Measurements from ENCODE around the gene NME7.
"Not testable (repeated sequence)": the region's sequence is repeated elsewhere in the genome, so short reads cannot be mapped to it uniquely, and the experiment has no call there.

Gene NME7

DNA sequence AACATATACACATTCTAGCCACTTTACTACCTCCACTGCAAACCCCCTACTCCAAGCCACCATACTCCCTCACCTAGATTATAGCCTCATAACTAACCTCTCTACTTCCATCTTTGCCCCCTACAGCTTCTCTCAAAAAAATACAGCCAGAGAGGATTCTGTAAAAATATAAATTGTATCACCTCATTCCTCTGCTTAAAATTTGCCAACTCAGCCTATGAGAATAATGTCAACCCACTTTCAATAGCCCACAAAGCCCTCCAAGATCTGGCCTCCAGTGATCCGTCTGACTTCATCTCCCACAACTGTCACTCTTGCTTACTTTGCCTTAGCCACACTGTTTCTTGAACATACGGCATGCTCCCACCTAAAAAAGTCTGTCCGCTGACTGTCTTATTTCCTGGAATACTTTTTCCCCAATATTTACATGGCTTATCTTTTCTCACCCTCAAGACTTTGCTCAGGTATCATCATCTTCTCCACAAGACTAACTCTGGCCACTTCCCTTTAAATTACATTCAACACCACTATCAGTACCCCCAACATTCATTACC is 21.5 kb downstream of the NME7 start:
- H3K9me3 ChIP-seq, result peaks cover 10% of the 10 kb centered on the region
- no peaks in the 10 kb centered on the region for H4K20me1 ChIP-seq
- no peak overlapping the region for H3K9ac ChIP-seq
- H3K27ac ChIP-seq, result no peak overlapping the region
- H3K36me3 ChIP-seq, result peaks cover 5% of the 10 kb centered on the region; the same call in 1 of the 2 replicates
- peaks cover 4% of the 10 kb centered on the region; the same call in 1 of the 2 replicates for H3K4me1 ChIP-seq
- TF ChIP-seq Cebpa-rat (IDR thresholded peaks at IDR 0.05), result no peak
- H3K27me3 ChIP-seq, result no peaks in the 10 kb centered on the region
- no peak overlapping the region for H3K4me2 ChIP-seq
- H3K4me3 ChIP-seq, result no peak overlapping the region

DNA sequence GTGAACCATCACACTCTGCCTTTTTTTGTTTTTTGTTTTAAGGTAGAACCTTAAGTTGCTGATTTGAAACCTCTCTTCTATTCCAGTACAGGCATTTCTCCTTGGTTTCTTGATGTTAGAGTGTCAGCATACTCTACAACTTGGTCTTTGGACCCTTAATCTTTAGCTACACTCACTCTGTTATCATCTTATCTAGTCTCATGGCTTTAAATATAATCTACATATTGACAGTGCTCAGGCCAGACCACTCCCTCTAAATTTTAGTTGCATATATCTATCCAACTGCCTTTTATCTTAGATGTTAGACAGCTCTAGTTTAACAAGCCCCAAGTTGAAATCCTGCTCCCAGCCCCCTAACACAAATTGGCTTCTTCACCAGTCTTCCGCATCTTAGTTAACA is 22.1 kb downstream of the NME7 start:
- no peak for TF ChIP-seq Cebpa-rat (IDR thresholded peaks at IDR 0.05)
- Histone ChIP-seq H3K36me3 (peaks cover 10% of the 10 kb centered on the region; the same call in 1 of the 2 replicates), H3K27ac (no peak overlapping the region), H3K9ac (no peak overlapping the region), H3K4me3 (no peak overlapping the region), H3K4me2 (no peak overlapping the region), H3K27me3 (no peaks in the 10 kb centered on the region), H4K20me1 (no peaks in the 10 kb centered on the region), H3K9me3 (peaks cover 15% of the 10 kb centered on the region), H3K4me1 (peaks cover 4% of the 10 kb centered on the region; the same call in 1 of the 2 replicates)

DNA sequence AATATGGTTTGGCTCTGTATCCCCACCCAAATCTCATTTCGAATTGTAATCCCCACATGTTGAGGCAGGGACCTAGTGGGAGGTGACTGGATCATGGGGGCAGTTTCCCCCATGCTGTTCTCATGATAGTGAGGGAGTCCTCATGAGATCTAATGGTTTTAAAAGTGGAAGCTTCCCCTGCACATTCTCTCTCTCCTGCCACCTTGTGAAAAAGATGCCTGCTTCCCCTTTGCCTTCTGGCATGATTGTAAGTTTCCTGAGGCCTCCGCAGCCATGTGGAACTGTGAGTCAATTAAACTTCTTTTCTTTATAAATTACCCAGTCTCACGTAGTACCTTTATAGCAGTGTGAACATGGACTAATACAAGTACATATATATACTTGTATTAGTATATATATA is 25.5 kb downstream of the NME7 start:
- H3K27me3 ChIP-seq, H3K9ac ChIP-seq, H3K4me3 ChIP-seq, H3K4me2 ChIP-seq, H4K20me1 ChIP-seq, H3K4me1 ChIP-seq, H3K27ac ChIP-seq, H3K36me3 ChIP-seq: not testable (repeated sequence)
- H3K9me3 ChIP-seq, result peaks cover 24% of the 10 kb centered on the region

DNA sequence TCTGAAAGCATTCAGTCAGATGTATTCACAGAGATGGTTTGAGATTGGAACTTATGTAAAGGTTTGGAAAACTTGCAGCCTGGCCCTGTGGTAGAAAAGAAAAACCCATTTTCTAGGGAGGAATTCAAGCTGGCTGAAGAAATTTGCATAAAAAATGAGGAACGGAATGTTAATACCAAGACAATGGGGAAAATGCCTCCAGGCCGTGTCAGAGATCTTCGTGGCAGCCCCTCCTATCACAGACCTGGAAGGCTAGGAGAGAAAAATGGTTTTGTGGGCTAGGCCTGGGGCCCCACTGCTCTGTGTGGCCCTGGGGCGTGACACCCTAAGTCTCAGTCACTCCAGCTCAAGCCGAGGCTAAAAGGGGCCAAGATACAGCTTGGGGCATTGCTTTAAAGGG is 26.7 kb downstream of the NME7 start:
- H3K4me2 ChIP-seq, result no peak overlapping the region
- no peaks in the 10 kb centered on the region for H4K20me1 ChIP-seq
- H3K27me3 ChIP-seq, result no peaks in the 10 kb centered on the region
- no peak overlapping the region for H3K4me3 ChIP-seq
- no peak for TF ChIP-seq Cebpa-rat (IDR thresholded peaks at IDR 0.05)
- H3K9me3 ChIP-seq, result peaks cover 30% of the 10 kb centered on the region
- H3K36me3 ChIP-seq, result peaks cover 11% of the 10 kb centered on the region; the same call in 1 of the 2 replicates
- H3K9ac ChIP-seq, result no peak overlapping the region
- no peaks in the 10 kb centered on the region for H3K4me1 ChIP-seq
- H3K27ac ChIP-seq, result no peak overlapping the region

DNA sequence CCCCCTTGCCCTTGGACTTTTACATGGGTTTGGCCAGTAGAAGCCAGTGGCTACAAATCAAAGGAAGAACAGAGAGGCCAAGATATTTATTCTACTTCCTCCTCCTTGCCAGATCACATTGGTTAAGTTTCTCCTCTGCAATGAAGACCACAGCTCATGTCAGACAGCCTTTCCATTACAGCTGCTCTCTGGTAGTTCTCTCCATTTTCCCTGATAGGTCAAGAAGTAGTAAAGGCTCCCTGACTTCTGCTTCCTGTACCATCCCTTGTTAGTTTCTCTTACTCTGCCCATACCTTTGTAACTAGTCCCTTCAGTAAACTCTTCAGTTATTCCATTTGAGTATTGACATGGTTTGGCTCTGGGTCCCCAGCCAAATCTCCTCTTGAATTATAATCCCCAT is 27.8 kb downstream of the NME7 start:
- Histone ChIP-seq H3K9me3 (peaks cover 36% of the 10 kb centered on the region), H3K27ac (no peak overlapping the region), H3K4me3 (no peak overlapping the region), H3K27me3 (no peaks in the 10 kb centered on the region), H3K4me1 (no peaks in the 10 kb centered on the region), H3K36me3 (peaks cover 13% of the 10 kb centered on the region; the same call in 1 of the 2 replicates), H4K20me1 (no peaks in the 10 kb centered on the region), H3K4me2 (no peak overlapping the region), H3K9ac (no peak overlapping the region)
- no peak for TF ChIP-seq Cebpa-rat (IDR thresholded peaks at IDR 0.05)

DNA sequence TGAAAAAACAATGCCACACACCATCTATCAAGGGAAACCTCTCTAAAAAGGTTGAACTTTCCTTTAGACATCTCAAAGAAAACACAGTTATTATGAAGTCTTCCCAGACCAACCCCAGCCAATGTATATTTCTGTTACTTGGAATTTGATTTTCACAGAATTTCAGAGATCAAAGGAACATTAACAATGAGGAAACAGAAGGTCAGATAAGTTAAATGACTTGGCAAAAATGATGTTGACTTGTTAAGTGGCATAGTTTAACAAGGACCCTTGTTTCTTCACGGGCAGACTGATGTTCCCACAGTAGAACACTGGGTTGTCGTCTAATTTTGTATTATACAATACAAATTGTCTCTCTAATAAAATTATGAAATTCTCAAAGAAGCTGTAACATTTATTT is 29.0 kb downstream of the NME7 start:
- H3K4me1 ChIP-seq, result no peaks in the 10 kb centered on the region
- H3K4me3 ChIP-seq, result no peak overlapping the region
- H4K20me1 ChIP-seq, result no peaks in the 10 kb centered on the region
- H3K9ac ChIP-seq, result no peak overlapping the region
- H3K27ac ChIP-seq, result no peak overlapping the region
- no peaks in the 10 kb centered on the region for H3K27me3 ChIP-seq
- H3K9me3 ChIP-seq, result peaks cover 36% of the 10 kb centered on the region
- peaks cover 13% of the 10 kb centered on the region; the same call in 1 of the 2 replicates for H3K36me3 ChIP-seq
- H3K4me2 ChIP-seq, result no peak overlapping the region
- TF ChIP-seq Cebpa-rat (IDR thresholded peaks at IDR 0.05), result no peak

DNA sequence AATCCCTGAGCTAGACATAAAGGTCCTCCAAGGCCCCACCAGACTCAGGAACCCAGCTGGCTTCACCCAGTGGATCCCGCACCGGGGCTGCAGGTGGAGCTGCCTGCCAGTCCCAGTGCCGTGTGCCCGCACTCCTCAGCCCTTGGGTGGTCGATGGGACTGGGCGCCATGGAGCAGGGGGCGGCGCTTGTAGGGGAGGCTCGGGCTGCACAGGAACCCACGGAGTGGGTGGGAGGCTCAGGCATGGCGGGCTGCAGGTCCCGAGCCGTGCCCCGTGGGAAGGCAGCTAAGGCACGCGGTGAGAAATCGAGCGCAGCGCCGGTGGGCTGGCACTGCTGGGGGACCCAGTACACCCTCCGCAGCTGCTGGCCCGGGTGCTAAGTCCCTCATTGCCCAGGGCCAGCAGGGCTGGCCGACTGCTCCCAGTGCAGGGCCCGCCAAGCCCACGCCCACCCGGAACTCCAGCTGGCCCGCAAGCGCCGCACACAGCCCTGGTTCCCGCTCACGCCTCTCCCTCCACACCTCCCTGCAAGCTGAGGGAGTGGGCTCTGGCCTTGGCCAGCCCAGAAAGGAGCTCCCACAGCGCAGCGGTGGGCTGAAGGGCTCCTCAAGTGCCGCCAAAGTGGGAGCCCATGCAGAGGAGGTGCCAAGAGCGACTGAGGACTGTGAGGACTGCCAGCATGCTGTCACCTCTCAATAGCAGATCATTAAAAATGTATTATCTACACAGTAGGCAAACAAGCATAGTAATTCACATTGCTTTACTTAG is 30.5 kb downstream of the NME7 start:
- Histone ChIP-seq H3K36me3 (peaks cover 13% of the 10 kb centered on the region; the same call in 1 of the 2 replicates), H3K9me3 (peaks cover 39% of the 10 kb centered on the region)
- not testable (repeated sequence) for H3K27me3 ChIP-seq, H3K4me2 ChIP-seq, H3K9ac ChIP-seq, H3K27ac ChIP-seq, H3K4me1 ChIP-seq, H3K4me3 ChIP-seq, H4K20me1 ChIP-seq

DNA sequence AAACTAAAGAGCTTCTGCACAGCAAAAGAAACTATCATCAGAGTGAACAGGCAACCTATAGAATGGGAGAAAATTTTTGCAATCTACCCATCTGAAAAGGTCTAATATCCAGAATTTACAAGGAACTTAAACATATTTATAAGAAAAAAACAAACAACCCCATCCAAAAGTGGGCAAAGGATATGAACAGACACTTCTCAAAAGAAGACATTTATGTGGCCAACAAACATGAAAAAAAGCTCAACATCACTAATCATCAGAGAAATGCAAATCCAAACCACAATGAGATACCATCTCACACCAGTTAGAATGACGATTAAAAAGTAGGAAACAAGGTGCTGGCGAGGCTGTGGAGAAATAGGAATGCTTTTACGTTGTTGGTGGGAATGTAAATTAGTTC is 32.9 kb downstream of the NME7 start:
- H3K27ac ChIP-seq, H3K4me3 ChIP-seq, H3K9ac ChIP-seq, H3K4me1 ChIP-seq, H4K20me1 ChIP-seq, H3K27me3 ChIP-seq, H3K4me2 ChIP-seq, H3K36me3 ChIP-seq: not testable (repeated sequence)
- peaks cover 31% of the 10 kb centered on the region for H3K9me3 ChIP-seq

DNA sequence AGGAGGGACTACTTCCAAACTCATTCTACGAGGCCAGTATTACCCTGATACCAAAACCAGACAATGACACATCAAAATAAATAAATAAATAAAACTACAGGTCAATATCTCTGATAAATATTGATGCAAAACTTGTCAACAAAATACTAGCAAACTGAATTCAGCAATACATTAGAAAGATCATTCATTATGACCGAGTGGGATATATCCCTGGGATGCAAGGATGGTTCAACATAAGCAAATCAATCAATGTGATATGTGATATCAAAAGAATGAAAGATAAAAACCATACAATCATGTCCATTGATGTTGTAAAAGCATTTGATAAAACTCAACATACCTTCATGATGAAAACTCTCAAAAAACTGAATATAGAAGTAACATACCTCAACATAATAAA is 36.7 kb downstream of the NME7 start:
- H3K9me3 ChIP-seq, result peaks cover 24% of the 10 kb centered on the region
- 0 out of 2 replicates have a peak, but pooled peaks cover 3% of the 10 kb centered on the region for H3K36me3 ChIP-seq
- H3K27ac ChIP-seq, result no peak overlapping the region
- no peak overlapping the region for H3K9ac ChIP-seq
- H3K4me2 ChIP-seq, result no peak overlapping the region
- H3K27me3 ChIP-seq, result no peaks in the 10 kb centered on the region
- no peaks in the 10 kb centered on the region for H4K20me1 ChIP-seq
- TF ChIP-seq Cebpa-rat (IDR thresholded peaks at IDR 0.05), result no peak
- H3K4me3 ChIP-seq, result no peak overlapping the region
- H3K4me1 ChIP-seq, result 0 out of 2 replicates have a peak, but pooled peaks cover 3% of the 10 kb centered on the region

DNA sequence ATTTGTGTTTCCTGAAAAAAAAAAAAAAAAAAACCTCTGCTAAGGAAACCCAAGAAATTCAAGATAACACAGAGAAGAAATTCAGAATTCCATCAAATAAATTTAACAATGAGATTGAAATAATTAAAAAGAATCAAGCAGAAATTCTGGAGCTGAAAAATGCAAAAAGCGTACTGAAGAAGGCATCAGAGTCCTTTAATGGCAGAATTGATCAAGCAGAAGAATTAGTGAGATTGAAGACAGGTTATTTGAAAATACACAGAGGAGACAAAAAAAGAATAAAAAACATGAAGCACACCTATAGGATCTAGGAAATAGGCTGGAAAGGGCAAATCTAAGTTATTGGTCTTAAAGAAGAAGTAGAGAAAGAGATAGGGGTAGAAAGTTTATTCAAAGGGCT is 38.2 kb downstream of the NME7 start:
- no peak overlapping the region for H3K4me3 ChIP-seq
- no peaks in the 10 kb centered on the region for H3K36me3 ChIP-seq
- 0 out of 2 replicates have a peak, but pooled peaks cover 3% of the 10 kb centered on the region for H3K4me1 ChIP-seq
- H3K4me2 ChIP-seq, result no peak overlapping the region
- H3K27ac ChIP-seq, result no peak overlapping the region
- H3K27me3 ChIP-seq, result no peaks in the 10 kb centered on the region
- TF ChIP-seq Cebpa-rat (IDR thresholded peaks at IDR 0.05), result no peak
- peaks cover 18% of the 10 kb centered on the region for H3K9me3 ChIP-seq
- no peak overlapping the region for H3K9ac ChIP-seq
- no peaks in the 10 kb centered on the region for H4K20me1 ChIP-seq

Measured in BLaER1 (cell line).